ENCODE measurements around the gene OTUD4.

GRCh38 chr4:145203410-145203809 lies 23.0 kb upstream of the OTUD4 start:
- TF ChIP-seq EZH2 (IDR thresholded peaks at IDR 0.05; ENCODE audit: insufficient read depth, poor library complexity, severe bottlenecking) (no peak), EZH2phosphoT487 (IDR thresholded peaks at IDR 0.05; ENCODE audit: insufficient read depth, low read depth) (no peak)

All from GM23248 (cell line).